Osteoblast (primary cell): Measurements from ENCODE around the gene NCAPG2. TPM values are rescaled to one million over a fixed set of nuclear protein-coding genes. Genes with fewer than 3 reads are reported as not detected.

ENCODE experiments used
- DNase-seq: peaks from one replicate; pipeline ENCODE4 v3.0.0; 2011; ENCODE audit warnings: low spot score, mixed read lengths; ENCODE audit not compliant: insufficient read length; ENCODE audit errors: missing footprints
- H2AFZ ChIP-seq: 2 replicates; pipeline ENCODE4 v1.6.0; 2011; ENCODE audit warnings: mild to moderate bottlenecking, low read length
- H3K27ac ChIP-seq: 2 replicates; pipeline ENCODE4 v1.5.1; 2011; ENCODE audit warnings: mild to moderate bottlenecking, low read depth, low read length, moderate library complexity
- H3K27me3 ChIP-seq: 2 replicates; pipeline ENCODE4 v1.6.0; 2012; ENCODE audit warnings: mild to moderate bottlenecking, control low read depth, inconsistent platforms, low read length, moderate library complexity; ENCODE audit not compliant: insufficient read depth
- H3K36me3 ChIP-seq: 2 replicates; pipeline ENCODE4 v1.5.1; 2011; ENCODE audit warnings: mild to moderate bottlenecking, low read length, control low read depth, moderate library complexity; ENCODE audit not compliant: insufficient read depth
- H3K4me1 ChIP-seq: 2 replicates; pipeline ENCODE4 v1.5.1; 2011; ENCODE audit warnings: mild to moderate bottlenecking, low read length, control low read depth, moderate library complexity; ENCODE audit not compliant: insufficient read depth
- H3K4me2 ChIP-seq: 2 replicates; pipeline ENCODE4 v1.6.0; 2011; ENCODE audit warnings: mild to moderate bottlenecking, low read length; ENCODE audit not compliant: insufficient read depth
- H3K4me3 ChIP-seq: fragments of 200-600 bp; sonication (generic); 3 replicates; pipeline ENCODE4 v1.5.1; 2012; ENCODE audit warnings: mild to moderate bottlenecking, low read length, inconsistent platforms; ENCODE audit not compliant: insufficient read depth
- H3K79me2 ChIP-seq: 2 replicates; pipeline ENCODE4 v1.6.0; 2012; ENCODE audit warnings: mild to moderate bottlenecking, low read length, control low read depth, inconsistent platforms; ENCODE audit not compliant: insufficient read depth
- H3K9me3 ChIP-seq: 2 replicates; pipeline ENCODE4 v1.5.1; 2011; ENCODE audit warnings: low read depth, low read length, control low read depth
- H4K20me1 ChIP-seq: 2 replicates; pipeline ENCODE4 v1.6.0; 2012; ENCODE audit warnings: mild to moderate bottlenecking, low read length, control low read depth; ENCODE audit not compliant: insufficient read depth
- total RNA-seq: library from RNA; depleted of rRNA; stranded (reverse); fragments of >200 nt; gene quantifications from 2 replicates; pipeline ENCODE4 v1.2.3, GENCODE V29; 2012
- TF ChIP-seq, protein P1 (sequence below): IDR thresholded peaks from 2 replicates; pipeline ENCODE4 v1.5.1; 2011; ENCODE audit warnings: mild to moderate bottlenecking, low read depth, low read length, moderate library complexity; ENCODE audit errors: extremely low read depth

NCAPG2 gene
- total RNA-seq, 1 donor, result 8.0 TPM

DNA sequence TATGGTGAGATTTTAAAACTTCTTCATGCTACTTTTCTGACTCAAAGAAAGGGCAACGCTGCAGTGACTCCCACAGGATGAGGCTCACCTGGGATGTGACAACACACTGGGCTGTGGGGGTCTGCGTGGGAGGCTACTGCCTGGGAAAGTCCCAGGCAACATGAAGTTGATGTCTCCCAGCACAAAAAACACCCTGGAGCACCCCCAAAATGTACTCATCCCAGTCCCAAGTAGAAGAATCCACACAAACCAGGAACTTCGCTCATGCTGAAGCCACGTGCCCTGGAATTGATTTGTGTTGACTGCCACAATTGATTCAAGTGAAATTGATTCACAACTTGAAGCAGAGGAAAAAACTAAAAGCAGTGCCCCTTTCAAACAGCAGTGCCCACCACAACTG lies 92.1 kb downstream of the NCAPG2 start:
- no peak overlapping the region for H3K4me3 ChIP-seq
- no peaks in the 10 kb centered on the region for H4K20me1 ChIP-seq
- H3K9me3 ChIP-seq, result no peaks in the 10 kb centered on the region
- H2AFZ ChIP-seq, result no peak overlapping the region
- H3K27me3 ChIP-seq, result no peaks in the 10 kb centered on the region
- H3K79me2 ChIP-seq, result no peaks in the 10 kb centered on the region
- H3K36me3 ChIP-seq, result no peaks in the 10 kb centered on the region
- H3K27ac ChIP-seq, result no peak overlapping the region
- TF ChIP-seq, protein P1, sequence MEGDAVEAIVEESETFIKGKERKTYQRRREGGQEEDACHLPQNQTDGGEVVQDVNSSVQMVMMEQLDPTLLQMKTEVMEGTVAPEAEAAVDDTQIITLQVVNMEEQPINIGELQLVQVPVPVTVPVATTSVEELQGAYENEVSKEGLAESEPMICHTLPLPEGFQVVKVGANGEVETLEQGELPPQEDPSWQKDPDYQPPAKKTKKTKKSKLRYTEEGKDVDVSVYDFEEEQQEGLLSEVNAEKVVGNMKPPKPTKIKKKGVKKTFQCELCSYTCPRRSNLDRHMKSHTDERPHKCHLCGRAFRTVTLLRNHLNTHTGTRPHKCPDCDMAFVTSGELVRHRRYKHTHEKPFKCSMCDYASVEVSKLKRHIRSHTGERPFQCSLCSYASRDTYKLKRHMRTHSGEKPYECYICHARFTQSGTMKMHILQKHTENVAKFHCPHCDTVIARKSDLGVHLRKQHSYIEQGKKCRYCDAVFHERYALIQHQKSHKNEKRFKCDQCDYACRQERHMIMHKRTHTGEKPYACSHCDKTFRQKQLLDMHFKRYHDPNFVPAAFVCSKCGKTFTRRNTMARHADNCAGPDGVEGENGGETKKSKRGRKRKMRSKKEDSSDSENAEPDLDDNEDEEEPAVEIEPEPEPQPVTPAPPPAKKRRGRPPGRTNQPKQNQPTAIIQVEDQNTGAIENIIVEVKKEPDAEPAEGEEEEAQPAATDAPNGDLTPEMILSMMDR, result no peak
- no peak overlapping the region for H3K4me2 ChIP-seq
- peaks cover 13% of the 10 kb centered on the region for H3K4me1 ChIP-seq
- no peak for DNase-seq

DNA sequence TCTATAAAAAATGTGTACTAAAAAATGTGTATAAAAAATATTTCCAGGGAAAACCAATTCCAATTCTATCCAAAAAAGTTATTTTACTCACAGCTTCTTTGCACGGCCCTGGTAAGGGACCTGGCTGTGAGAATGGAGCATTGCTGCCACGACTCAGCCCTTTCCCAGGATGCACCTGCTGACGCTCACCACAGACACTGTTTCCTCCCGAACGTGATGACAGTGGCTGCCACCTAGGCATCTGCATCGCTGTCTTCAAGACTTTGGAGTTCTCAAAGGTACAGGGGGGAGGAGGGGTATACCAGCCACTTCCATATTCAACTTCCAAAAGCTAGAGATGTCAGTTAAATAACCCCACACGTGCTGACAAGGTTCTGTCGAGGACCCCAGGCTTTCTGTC lies 93.1 kb downstream of the NCAPG2 start:
- no peak overlapping the region for H2AFZ ChIP-seq
- H3K4me2 ChIP-seq, result no peak overlapping the region
- no peak overlapping the region for H3K27ac ChIP-seq
- no peaks in the 10 kb centered on the region for H3K79me2 ChIP-seq
- no peak for DNase-seq
- TF ChIP-seq, protein P1, result no peak
- peaks cover 13% of the 10 kb centered on the region for H3K4me1 ChIP-seq
- H3K4me3 ChIP-seq, result no peak overlapping the region
- H3K36me3 ChIP-seq, result no peaks in the 10 kb centered on the region
- no peaks in the 10 kb centered on the region for H4K20me1 ChIP-seq
- H3K9me3 ChIP-seq, result no peaks in the 10 kb centered on the region
- no peaks in the 10 kb centered on the region for H3K27me3 ChIP-seq

DNA sequence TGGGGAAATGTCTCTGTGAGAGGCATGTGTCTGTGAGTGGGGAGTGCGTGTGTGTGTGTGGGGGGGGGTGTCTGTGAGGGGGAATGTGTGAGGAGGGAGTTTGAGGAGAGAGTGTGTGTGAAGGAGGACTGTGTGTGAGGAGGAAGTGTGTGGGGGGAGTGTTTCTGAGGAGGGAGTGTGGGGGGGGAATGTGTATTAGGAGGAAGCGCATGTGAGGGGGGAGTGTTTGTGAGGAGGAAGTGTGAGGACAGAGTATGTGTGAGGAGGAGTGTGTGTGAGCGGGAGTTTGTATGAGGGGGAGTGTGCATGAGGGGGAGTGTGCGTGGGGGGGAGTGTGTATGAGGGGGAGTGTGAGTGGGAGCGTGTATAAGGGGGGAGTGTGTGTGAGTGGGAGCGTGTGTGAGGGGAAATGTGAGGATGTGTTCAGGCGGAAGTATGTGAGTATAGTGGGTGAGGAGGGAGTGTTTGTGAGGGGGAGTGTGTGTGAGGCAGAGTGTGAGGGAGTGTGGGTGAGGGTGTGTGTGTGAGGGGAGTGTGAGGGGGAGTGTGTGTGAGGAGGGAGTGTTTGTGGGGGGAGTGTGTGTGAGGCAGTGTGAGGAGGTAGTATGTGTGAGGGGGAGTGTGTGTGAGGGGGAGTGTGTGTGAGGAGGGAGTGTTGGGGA lies 95.2 kb downstream of the NCAPG2 start:
- Histone ChIP-seq H3K27me3 (no peaks in the 10 kb centered on the region), H3K4me3 (no peak overlapping the region), H3K79me2 (no peaks in the 10 kb centered on the region), H3K36me3 (no peaks in the 10 kb centered on the region), H4K20me1 (no peaks in the 10 kb centered on the region), H2AFZ (no peak overlapping the region), H3K9me3 (no peaks in the 10 kb centered on the region), H3K27ac (no peak overlapping the region), H3K4me2 (no peak overlapping the region), H3K4me1 (no peaks in the 10 kb centered on the region)
- TF ChIP-seq, protein P1, result no peak
- DNase-seq, result peak; percentile 60

DNA sequence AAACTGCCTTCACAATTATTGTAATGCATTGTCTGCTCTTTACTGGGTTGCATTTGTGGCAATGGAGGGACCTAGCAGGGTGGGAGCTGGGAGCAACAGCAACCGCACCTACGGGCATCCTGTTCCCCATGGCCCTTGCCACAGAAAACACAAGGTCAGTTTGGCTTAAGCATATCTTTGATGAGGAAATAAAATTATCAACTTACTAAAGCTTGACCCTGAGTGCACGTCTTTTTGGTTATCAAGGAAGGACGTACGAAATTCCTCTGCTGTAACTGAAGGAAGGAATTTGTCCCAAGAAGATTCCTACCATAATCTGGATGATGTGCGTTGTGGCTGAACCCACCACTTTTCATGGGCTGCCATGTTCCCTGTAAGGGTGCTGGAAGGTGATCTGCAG lies 97.0 kb downstream of the NCAPG2 start:
- no peak for DNase-seq
- no peak overlapping the region for H2AFZ ChIP-seq
- H3K4me2 ChIP-seq, result no peak overlapping the region
- no peaks in the 10 kb centered on the region for H3K36me3 ChIP-seq
- H3K79me2 ChIP-seq, result no peaks in the 10 kb centered on the region
- H3K9me3 ChIP-seq, result no peaks in the 10 kb centered on the region
- H3K4me3 ChIP-seq, result no peak overlapping the region
- no peaks in the 10 kb centered on the region for H4K20me1 ChIP-seq
- no peaks in the 10 kb centered on the region for H3K27me3 ChIP-seq
- TF ChIP-seq, protein P1, result no peak
- no peaks in the 10 kb centered on the region for H3K4me1 ChIP-seq
- no peak overlapping the region for H3K27ac ChIP-seq
